ENCODE measurements around the gene IPO5.

Gene IPO5

DNA sequence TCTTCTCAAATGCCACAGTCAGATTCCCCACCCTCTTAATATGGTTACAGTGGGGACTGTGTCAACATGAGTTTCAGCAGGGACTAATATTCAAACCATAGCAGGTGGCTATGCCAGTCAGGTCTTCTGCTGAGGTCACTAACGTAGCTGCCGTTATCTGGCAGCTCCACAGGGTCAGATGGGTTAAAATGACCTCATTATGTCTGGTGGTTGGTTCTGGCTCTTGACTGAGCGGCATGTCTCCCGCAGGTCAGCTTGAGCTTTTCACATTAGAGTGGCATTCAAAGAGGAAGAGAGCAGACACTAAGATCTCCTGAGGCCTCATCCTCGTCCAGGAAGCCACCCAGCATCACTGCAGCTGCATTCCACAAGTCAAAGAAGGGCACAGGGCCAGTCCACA lies 21.4 kb upstream of the IPO5 start:
- DNase-seq (ENCODE audit: insufficient read length, low spot score) = no peak

DNA sequence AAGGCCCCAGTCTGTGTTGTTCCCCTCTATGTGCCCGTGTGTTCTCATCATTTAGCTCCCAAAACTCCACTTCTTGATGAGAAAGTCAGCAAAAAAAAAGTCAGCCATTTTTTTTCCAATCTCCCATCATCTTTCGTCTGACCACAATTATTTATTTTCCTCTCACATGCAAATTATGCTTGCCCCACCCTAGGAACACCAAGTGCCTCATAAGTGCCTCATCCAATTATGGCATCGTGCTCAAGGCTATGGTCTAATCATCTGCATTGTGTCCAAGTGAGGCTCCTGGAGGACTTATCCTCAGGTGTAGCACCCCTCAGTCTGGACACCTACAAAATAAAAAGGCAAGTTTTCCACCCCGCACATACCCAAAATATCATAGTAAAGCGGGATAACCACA lies 20.8 kb upstream of the IPO5 start:
- TF ChIP-seq POU2F2 (IDR thresholded peaks at IDR 0.05; ENCODE audit: low read depth, low read length) (no peak), TAF1 (IDR thresholded peaks at IDR 0.05; ENCODE audit: low read depth, low read length) (no peak), POLR2AphosphoS5 (IDR thresholded peaks at IDR 0.05; ENCODE audit: low read depth, low read length) (no peak), SPI1 (IDR thresholded peaks at IDR 0.05; ENCODE audit: low read depth, low read length) (no peak), PAX5 (IDR thresholded peaks at IDR 0.05; ENCODE audit: insufficient read depth, low read length, severe bottlenecking) (no peak), POLR2A (IDR thresholded peaks at IDR 0.05; ENCODE audit: low read depth, low read length) (no peak)
- FAIRE-seq = no peak
- DNase-seq (ENCODE audit: insufficient read length, low spot score) = no peak

More for the DNA sequence above, 21.4 kb upstream of the IPO5 start:
- FAIRE-seq = no peak
- no peak for TF ChIP-seq POLR2AphosphoS5 (IDR thresholded peaks at IDR 0.05; ENCODE audit: low read depth, low read length)
- TF ChIP-seq POLR2A (IDR thresholded peaks at IDR 0.05; ENCODE audit: low read depth, low read length) = no peak
- TF ChIP-seq TAF1 (IDR thresholded peaks at IDR 0.05; ENCODE audit: low read depth, low read length) = no peak
- no peak for TF ChIP-seq PAX5 (IDR thresholded peaks at IDR 0.05; ENCODE audit: insufficient read depth, low read length, severe bottlenecking)
- no peak for TF ChIP-seq SPI1 (IDR thresholded peaks at IDR 0.05; ENCODE audit: low read depth, low read length)
- TF ChIP-seq POU2F2 (IDR thresholded peaks at IDR 0.05; ENCODE audit: low read depth, low read length) = no peak

DNA sequence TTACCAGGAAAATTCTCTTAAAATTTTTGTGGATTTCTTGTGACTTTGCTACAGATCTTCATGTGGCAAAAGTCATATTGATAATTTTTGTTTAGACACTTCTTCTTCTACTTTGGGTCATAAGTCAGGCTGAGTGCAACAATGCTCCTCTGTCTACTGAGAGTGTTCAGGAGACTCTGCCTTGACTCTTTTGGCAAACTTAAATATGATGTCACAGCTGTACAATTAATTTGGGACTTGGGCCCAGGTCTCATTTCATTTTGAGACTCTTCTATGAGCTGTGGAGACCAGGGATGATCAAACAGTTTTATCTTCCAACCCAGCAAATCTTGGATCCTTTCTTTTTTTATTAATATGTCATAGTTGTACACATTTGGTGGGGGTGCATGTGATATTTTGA lies 19.7 kb upstream of the IPO5 start:
- no peak for FAIRE-seq
- no peak for TF ChIP-seq POU2F2 (IDR thresholded peaks at IDR 0.05; ENCODE audit: low read depth, low read length)
- no peak for TF ChIP-seq SPI1 (IDR thresholded peaks at IDR 0.05; ENCODE audit: low read depth, low read length)
- no peak for TF ChIP-seq TAF1 (IDR thresholded peaks at IDR 0.05; ENCODE audit: low read depth, low read length)
- TF ChIP-seq PAX5 (IDR thresholded peaks at IDR 0.05; ENCODE audit: insufficient read depth, low read length, severe bottlenecking) = no peak
- no peak for TF ChIP-seq POLR2AphosphoS5 (IDR thresholded peaks at IDR 0.05; ENCODE audit: low read depth, low read length)
- TF ChIP-seq POLR2A (IDR thresholded peaks at IDR 0.05; ENCODE audit: low read depth, low read length) = no peak
- DNase-seq (ENCODE audit: insufficient read length, low spot score) = no peak

DNA sequence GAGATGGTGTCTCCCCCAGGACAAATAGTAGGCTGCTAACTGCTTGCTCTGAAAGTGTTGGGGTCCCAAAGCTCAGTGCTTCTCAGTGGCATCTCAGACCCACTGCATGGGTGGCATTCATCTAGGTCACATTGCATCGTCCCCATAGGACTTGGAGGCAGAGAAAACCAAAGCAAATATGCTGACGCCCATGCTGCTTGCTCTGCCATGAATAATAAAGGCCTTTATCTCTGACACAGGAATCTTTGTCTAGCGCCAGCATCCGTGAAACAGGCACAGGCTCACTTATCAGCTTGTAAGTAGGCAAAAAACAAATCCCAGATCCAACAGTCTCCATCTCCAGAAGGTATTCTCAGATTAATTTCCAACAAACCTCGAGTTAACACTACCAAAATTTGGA lies 18.9 kb upstream of the IPO5 start:
- no peak for FAIRE-seq
- TF ChIP-seq PAX5 (IDR thresholded peaks at IDR 0.05; ENCODE audit: insufficient read depth, low read length, severe bottlenecking) (no peak), TAF1 (IDR thresholded peaks at IDR 0.05; ENCODE audit: low read depth, low read length) (no peak), SPI1 (IDR thresholded peaks at IDR 0.05; ENCODE audit: low read depth, low read length) (no peak), POLR2A (IDR thresholded peaks at IDR 0.05; ENCODE audit: low read depth, low read length) (no peak), POU2F2 (IDR thresholded peaks at IDR 0.05; ENCODE audit: low read depth, low read length) (no peak), POLR2AphosphoS5 (IDR thresholded peaks at IDR 0.05; ENCODE audit: low read depth, low read length) (no peak)
- DNase-seq (ENCODE audit: insufficient read length, low spot score) = no peak

DNA sequence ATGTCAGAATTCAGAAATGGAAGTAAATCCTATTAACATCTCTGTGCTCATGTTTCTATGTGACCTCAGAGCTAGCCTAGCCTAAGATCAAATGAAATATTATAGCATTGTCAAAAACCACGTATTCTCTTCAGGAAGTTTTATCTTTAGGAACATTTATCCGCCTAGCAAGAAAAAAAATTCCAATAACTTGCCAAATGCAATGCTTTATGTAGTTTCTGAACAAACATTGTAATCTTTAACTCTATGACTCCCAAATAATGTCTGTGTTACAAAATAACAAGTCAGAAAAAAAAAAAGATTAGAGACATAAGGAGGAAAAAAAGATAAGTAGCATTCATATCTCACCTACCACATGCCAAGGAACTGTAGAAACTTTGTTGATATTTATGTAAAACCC lies 18.4 kb upstream of the IPO5 start:
- DNase-seq (ENCODE audit: insufficient read length, low spot score) = no peak
- FAIRE-seq = no peak
- TF ChIP-seq POLR2AphosphoS5 (IDR thresholded peaks at IDR 0.05; ENCODE audit: low read depth, low read length) (no peak), POLR2A (IDR thresholded peaks at IDR 0.05; ENCODE audit: low read depth, low read length) (no peak)

DNA sequence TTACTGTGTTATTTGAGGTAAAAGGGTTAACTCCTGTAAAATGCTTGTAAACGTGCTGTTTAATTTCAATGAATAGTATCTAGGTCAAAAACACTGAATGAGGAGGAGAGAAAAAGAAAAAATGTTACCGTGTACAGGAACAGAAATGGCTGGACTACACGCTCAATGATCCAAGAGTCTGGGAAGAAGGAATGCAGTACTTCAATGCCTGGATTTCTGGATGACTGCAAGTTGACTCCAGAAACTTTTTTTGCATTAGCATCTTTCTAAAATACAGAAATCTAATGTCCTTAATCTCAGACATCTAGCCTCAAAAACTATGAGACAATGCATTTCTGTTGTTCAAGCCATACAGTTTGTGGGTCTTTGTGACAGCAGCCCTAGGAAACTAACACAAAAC lies 17.4 kb upstream of the IPO5 start:
- FAIRE-seq (no peak), DNase-seq (ENCODE audit: insufficient read length, low spot score) (no peak)
- TF ChIP-seq PAX5 (IDR thresholded peaks at IDR 0.05; ENCODE audit: insufficient read depth, low read length, severe bottlenecking) (no peak), POLR2A (IDR thresholded peaks at IDR 0.05; ENCODE audit: low read depth, low read length) (no peak), POU2F2 (IDR thresholded peaks at IDR 0.05; ENCODE audit: low read depth, low read length) (no peak), POLR2AphosphoS5 (IDR thresholded peaks at IDR 0.05; ENCODE audit: low read depth, low read length) (no peak), SPI1 (IDR thresholded peaks at IDR 0.05; ENCODE audit: low read depth, low read length) (no peak), TAF1 (IDR thresholded peaks at IDR 0.05; ENCODE audit: low read depth, low read length) (no peak)

DNA sequence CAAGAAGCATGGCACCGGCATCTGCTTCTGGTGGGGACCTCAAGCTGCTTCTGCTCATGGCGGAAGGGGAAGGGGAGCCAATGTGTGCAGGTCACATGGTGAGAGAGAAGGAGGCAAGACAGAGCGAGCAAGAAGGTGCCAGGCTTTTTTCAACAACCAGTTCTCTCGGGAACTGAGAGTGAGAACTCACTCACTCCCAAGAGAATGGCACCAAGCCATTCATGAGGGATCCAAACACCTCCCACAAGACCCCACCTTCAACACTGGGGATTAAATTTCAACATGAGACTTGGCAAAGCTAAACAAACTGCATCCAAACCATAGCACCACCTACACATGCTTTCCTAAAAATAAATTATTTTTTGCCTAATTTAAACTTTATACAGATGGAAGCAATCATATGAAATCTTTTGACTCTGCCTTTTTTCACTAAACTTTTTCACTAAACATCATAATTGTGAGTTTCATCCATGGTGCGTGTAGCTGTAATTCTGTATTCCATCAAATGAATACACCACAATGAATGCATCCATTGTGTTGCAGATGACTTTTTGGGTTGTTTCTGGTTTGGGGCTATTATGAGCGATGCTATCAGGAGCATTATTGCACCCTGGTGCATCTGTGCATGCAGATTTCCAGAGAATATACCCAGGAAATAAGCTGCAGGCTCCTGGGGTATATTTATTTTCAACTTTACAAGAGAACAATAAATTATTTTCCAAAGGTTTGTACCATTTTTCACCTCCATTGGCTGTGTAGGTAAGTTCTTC lies 14.6 kb upstream of the IPO5 start:
- FAIRE-seq (no peak), DNase-seq (ENCODE audit: insufficient read length, low spot score) (no peak)
- TF ChIP-seq SPI1 (IDR thresholded peaks at IDR 0.05; ENCODE audit: low read depth, low read length) (no peak), POU2F2 (IDR thresholded peaks at IDR 0.05; ENCODE audit: low read depth, low read length) (no peak)

DNA sequence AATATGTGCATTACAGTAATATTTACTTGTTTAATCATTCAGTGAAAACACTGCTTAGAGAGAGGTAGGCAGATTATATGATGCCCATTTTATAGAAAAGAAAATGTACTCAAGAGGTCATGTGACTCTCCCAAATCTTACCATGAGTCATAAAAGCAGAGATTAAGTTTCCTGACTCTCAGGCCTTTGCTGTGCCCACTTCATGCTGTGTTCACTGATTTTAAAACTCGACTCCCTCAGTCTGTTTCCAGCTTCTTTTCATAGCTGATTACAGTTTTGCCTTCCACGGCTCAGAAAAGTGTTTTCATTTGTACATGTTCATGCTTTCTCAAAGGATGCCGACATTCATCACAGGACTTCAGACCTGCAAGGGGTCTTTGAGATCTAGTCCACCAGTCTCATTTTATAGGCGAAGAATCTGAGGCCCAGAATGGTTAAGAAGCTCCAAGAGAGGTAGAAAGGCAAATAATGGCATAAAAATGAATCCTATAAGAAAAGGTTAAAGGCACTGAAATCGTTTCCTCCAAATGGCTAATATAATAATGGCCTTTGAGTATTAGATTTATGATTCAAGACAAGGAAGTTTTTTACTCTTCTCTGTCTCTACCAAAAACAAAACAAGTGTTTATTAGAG lies 9.0 kb upstream of the IPO5 start:
- TF ChIP-seq SPI1 (IDR thresholded peaks at IDR 0.05; ENCODE audit: low read depth, low read length) (no peak), POLR2AphosphoS5 (IDR thresholded peaks at IDR 0.05; ENCODE audit: low read depth, low read length) (no peak), TAF1 (IDR thresholded peaks at IDR 0.05; ENCODE audit: low read depth, low read length) (no peak), POLR2A (IDR thresholded peaks at IDR 0.05; ENCODE audit: low read depth, low read length) (no peak), POU2F2 (IDR thresholded peaks at IDR 0.05; ENCODE audit: low read depth, low read length) (no peak), PAX5 (IDR thresholded peaks at IDR 0.05; ENCODE audit: insufficient read depth, low read length, severe bottlenecking) (no peak)
- no peak for FAIRE-seq
- DNase-seq (ENCODE audit: insufficient read length, low spot score) = no peak

DNA sequence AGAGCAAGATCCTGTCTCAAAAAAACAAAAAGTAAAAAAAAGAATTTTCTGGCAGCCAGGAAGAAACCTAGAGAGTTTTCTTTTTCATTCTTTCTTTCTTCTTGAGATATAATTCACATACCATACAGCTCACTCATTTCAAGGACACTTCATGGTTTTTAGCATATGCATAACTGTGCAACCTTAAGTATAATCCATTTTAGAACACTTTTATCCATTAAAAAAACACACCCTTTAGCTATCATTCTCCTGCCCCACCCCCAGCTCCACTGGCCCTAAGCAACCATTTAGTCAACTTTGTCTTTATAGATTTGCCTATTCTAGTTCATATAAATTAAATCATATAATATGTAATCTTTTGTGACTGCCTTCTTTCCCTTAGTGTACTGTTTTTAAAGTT lies 8.1 kb upstream of the IPO5 start:
- FAIRE-seq = no peak
- no peak for DNase-seq (ENCODE audit: insufficient read length, low spot score)

More for the DNA sequence above, 8.1 kb upstream of the IPO5 start:
- TF ChIP-seq SPI1 (IDR thresholded peaks at IDR 0.05; ENCODE audit: low read depth, low read length) (no peak), PAX5 (IDR thresholded peaks at IDR 0.05; ENCODE audit: insufficient read depth, low read length, severe bottlenecking) (no peak), POLR2AphosphoS5 (IDR thresholded peaks at IDR 0.05; ENCODE audit: low read depth, low read length) (no peak), POLR2A (IDR thresholded peaks at IDR 0.05; ENCODE audit: low read depth, low read length) (no peak), POU2F2 (IDR thresholded peaks at IDR 0.05; ENCODE audit: low read depth, low read length) (no peak), TAF1 (IDR thresholded peaks at IDR 0.05; ENCODE audit: low read depth, low read length) (no peak)
